Fibroblast of skin of left quadriceps (primary cell): ENCODE measurements around the gene GUCY1A2.
A peak's percentile ranks its signal among the peaks of the same experiment; 100 is the strongest.

ENCODE experiments used
- DNase-seq, 2 experiments: peaks; one replicate each; pipeline ENCODE4 v3.0.0-alpha.2; 2013; ENCODE audit warnings: low read depth in 2 of 2

GUCY1A2 gene

DNA sequence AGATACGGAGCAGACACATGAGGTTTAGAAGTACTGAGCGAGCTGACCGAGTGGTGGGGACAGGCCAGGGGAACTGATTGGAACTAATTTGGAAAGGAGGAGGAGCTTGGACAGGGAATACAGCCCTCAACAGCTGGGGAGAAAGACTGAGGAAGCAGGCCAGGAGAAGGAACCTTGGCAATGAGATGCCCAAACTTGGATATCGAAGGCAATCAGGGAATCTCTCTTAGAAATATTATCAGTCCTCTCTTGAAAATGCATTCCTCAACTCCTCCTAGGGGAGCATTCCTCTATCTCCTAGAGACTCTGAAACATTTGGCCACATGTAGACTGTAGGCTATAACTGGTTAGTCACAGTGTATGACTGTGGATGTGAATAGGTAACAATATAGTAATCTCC lies 284.6 kb downstream of the GUCY1A2 start:
- peak; percentile 33 to 40 for DNase-seq

DNA sequence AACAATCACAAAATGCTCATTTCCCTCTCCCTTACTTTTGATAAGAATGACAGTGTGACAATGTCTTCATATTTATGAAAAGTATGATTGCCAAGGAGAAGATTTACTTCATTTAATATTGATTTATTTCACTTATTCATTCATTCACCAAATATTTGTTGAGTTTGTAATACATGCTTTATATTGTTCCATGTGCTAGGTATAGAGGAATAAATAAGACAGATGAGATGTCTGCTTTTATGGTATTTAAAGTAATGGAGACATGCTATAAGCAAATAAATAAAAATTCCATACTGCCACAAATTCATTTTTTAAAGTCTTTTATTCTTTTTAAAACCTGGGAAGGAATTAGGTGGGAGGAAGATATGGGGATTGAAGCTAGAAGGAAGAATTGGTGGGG lies 289.4 kb downstream of the GUCY1A2 start:
- DNase-seq, result no peak

DNA sequence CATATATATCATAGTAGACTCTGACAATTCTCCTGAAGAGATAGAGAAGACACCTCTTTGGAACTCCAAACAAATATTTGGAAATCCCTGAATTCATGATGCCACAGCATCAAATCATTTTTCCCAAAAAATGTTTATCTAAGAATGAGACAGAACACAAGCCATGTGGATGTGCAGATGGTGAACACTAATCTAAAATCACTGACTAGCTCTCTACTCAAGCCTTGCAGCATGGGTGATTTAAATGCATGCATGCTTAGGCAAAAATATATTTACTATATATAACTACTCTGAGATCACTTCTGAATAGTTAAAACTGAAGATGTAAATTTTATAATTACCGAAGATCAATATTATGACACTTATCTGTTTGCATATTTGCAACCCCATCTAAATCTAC lies 289.9 kb downstream of the GUCY1A2 start:
- DNase-seq, result no peak

DNA sequence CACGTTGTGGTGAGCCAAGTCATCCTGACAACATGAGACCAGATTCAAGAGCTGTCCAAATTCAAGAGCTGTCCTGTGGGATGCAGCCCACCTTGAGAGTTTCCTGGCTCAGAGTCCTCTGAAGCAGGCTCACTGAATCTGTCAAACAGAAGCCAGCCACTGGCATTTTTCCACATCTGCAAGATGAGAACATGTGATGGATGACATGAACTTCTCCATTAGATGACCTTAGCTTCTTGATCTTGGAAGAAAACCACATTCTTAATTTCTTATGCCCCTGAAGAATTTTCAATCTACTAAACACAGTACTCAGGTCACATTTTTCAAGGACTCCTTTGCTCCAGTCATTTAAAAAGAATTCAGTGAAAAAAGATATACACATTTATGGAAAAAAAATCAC lies 291.0 kb downstream of the GUCY1A2 start:
- no peak for DNase-seq

DNA sequence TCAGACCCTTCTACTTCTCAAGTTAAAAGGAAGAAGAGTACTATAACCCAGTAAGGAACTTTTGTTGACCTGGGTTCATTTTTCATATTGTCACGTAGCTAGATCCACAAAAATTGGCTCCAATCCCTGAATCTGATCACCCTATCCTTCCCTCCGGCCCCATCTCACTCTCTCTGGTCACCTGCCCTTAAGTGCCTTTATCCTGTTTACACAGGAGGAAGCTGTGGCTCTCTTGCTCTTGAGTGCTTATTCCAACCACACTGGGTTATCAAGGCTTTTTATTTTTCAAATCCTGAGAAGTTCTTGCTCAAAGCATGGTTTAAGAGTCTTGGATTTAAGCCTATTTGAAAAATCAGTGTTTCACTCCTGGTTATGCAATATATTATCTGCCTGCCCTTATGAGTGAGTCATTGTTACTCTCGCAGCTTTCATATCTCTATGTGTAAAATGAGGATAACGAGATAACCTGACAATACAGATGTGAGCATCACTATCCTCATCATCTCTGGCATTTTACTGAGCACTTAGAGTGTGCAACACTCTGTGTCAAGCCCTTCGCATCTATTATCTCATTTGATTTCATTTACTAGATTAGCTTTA lies 293.9 kb downstream of the GUCY1A2 start:
- DNase-seq, result no peak

DNA sequence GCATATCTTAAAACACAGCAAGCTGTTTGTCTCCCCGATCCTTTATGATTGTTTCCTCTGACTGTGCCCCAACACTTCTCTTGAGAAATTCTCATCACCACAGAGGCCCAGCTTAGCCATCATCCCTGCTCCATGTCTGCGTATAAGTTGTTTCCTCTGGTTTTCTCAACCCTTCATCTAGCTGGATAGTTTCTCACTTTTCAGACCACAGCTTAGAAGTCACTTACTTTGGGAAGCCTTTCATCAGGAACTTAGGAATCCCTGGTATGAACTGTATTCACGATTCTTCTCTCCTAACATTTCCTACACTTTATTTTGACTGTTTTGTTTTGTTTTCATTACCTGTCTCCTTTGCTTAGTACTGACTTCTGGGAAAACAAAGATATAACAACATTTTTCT lies 295.2 kb downstream of the GUCY1A2 start:
- no peak for DNase-seq

DNA sequence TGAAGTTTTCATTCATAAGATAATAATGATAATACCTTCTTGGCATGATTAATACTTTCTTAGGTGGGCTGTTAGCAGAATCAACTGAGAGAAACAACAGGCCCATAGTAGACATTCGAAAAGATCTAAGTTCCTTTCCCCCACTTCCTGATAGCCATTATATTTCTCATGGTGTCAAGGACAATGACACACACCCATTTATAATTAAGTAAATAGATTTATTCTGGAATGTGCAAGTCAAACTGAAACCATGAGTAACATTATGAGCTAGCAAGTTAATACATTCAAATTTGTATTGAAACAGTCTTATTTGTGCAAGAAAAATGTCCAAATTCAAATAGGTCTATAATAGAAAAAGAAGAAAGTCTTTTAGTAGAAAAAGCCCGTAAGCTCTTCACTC lies 301.1 kb downstream of the GUCY1A2 start:
- no peak for DNase-seq

DNA sequence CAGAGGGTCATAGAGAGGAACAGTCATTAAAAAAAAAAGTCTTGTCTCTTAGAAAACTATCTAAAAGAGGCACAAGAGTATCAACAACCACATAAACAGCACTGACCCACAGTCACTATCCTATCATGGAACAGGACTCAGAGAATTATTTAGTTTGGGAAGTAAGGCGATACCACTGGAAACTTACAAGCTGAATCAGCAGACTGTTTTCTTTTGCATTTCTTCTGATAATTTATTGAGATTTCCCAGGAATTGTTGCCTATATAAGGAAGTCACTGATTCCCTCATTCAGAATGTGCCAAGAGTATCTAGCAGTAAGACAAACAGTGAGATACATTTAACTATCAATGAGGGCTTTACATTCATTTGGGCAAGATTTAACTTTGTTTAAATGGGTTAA lies 304.1 kb downstream of the GUCY1A2 start:
- peak; percentile 64 to 65 for DNase-seq

DNA sequence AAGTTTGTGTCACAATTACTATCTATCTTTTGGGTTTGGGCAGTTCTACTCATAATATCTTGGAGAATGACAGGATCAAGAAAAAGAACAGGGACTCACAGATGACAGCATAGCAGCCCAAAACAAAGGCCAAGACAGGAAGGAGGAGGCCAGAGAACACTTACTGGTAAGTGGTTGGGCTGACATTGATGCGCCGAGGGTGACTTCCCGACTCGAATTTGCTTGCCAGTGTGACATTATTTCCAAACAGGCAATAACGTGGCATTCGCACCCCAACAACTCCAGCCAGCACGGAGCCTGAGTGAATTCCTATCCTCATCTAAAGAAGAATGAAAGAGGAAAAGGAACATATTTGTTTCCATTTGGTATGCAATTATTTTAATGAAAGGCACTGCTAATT lies 309.9 kb downstream of the GUCY1A2 start:
- DNase-seq, result no peak

DNA sequence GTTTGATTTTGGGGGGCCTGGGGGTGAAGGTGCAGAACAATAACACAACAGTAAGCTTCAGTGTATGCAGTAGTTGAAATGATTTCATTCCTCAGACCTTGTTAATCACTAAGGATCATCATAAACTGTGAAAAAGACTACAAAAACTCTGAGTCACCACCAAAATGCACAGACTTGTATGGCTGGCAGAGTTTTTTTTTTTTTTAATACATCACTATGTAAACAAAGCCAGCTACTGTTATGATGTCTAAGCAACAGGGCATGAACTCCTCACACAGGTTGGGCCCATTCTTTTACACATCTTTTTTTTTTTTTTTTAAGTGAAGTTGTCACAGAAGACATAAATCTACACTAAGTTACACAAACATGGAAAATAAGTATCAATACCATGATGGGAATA lies 311.9 kb downstream of the GUCY1A2 start:
- DNase-seq, result peak; percentile 45 to 52

DNA sequence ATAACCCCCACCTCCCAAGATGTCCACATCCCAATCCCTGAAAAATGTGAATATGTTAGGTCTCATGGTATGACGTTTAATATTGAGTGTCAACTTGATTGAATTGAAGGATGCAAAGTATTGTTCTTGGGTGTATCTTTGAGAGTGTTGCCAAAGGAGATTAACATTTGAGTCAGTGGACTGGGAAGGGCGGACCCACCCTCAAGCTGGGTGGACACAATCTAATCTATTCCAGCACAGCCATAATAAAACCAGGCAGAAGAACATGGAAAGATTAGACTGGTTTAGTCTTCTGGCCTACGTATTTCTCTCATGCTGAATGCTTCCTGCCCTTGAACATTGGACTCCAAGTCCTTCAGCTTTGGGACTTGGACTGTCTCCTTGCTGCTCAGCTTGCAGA lies 315.5 kb downstream of the GUCY1A2 start:
- no peak for DNase-seq

DNA sequence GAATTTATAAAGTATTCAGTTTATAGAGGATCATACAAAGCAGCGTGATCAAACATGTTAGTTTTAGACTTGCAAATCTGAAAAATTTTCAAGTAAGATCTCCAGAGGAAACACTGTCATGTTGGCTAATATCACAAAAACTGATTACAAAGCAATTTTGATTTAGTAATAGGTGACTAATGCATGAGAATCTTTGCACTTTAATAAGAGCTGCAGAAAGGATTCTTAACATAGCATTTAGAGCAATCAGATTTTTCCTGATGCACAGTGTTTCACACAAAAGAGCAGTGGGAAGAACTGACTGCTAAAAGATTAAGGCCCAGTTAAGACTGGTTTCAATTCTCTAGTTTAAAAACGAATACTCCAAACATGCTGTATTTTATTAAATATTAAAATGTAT lies 321.2 kb downstream of the GUCY1A2 start:
- DNase-seq, result peak; percentile 61 to 71

DNA sequence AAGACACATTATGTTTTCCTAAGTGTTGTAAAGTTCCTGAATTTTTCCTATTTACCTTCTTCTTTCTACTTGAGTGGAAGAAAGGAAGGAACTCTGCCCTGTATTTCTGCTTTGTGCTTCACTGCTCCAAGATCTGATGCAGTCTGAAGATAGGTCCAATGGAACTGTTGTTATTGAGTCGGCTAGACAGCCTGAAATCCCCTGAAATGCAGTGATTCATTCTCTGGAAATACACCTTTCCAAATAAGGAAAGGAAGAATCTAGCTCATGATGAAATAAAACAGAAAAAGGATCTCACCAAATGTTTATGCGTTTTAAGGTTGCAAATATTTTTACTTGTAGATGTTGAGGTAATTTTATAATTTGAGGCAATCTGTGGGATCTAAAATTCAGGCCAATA lies 322.8 kb downstream of the GUCY1A2 start:
- peak; percentile 64 to 68 for DNase-seq

DNA sequence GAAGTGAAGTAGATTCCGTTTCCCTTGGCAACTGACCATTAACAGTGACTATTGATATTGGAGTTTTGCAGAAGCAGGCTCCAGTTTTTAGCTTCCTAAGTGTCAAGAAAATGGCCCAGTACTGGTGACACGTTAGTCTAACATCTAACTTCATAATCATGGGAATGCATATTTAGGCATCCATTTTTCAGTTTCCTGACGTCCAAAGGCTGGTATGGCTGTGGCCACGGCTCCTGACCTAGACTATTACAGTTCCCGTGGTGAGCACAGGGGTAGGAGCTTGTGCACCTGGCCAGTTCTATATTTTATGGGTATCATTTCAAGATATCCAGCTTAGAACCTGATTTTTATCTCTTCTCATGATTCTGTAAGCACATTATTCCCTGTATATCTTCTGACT lies 323.8 kb downstream of the GUCY1A2 start:
- no peak for DNase-seq

DNA sequence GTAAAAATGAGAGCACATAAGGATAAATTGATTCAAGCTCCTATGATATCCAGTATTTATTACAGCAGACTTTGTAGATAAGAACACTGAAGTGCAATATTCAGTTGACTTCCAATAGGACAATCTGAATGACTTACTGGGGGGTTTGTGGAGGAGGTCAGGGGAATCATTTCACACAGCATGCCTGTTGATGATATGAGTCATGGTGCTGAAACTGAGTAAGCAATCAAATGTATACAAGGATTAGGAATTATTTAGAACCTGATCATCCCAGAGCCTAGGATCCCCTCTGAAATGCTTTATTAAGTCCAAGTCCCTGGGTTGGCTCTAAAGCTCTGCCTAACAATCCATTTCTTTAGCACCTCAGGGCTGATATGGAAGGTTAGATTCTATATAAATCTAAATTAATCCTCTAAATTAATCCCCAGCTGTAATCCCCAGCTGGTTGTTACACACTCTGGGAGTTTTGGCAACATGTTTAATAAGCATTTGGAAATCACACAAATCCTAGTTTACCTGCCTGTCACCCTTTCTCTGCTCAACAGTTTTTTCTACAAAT lies 326.4 kb downstream of the GUCY1A2 start:
- DNase-seq, result peak in 1 of 2 experiments; percentile 20

DNA sequence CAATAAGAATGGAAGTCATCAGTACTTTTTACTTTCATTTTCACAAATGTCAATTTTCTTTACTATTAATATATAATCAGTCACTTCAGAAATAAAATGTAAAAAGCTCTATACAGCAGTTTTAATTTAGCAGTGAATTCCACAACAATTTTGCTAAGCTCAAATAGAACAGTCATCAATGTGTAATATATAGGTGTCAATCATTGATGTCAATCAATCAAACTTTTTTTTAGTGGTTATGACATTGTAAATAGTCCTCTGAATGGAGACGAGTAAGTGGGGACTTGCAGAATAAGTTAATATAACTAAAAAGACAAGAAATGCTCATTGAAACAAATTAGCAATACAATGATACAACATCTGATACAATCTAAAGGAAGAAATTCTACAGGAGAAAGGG lies 327.4 kb downstream of the GUCY1A2 start:
- no peak for DNase-seq

DNA sequence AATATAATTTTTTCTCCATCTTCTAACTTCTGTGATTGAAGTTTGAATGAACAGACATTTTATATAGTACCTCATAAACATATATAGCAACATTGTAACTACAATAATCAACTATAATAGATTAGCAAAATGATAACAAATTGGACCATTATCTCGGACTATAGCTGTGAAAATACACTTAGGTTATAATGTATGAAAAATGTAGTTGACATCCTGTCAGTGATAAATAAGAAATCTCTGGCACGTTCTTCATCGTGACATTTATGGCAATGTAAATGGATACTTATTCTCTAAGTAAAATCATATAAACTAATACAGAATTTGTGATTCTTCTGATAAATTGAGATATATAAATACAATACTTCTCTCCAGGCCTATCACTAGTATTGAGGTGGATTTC lies 333.3 kb downstream of the GUCY1A2 start:
- no peak for DNase-seq

DNA sequence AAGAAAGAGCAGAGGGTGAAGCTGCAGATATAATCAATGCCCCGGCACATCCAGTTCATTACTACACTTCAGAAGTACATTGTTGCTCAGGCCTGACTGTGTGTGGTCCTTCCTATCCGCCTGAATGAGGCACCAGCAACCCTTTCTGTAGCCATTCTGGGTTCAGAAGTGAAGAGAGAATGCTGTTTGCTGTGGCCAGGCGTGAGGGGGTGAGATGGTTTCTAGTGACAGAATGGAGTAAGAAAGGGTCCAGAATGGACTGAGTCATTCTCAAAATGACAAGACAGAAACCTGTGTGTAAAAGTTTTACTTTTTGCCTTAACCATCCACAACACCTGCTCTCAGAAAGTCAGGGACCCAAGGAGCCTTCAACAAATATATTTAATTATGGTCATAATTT lies 334.8 kb downstream of the GUCY1A2 start:
- no peak for DNase-seq

DNA sequence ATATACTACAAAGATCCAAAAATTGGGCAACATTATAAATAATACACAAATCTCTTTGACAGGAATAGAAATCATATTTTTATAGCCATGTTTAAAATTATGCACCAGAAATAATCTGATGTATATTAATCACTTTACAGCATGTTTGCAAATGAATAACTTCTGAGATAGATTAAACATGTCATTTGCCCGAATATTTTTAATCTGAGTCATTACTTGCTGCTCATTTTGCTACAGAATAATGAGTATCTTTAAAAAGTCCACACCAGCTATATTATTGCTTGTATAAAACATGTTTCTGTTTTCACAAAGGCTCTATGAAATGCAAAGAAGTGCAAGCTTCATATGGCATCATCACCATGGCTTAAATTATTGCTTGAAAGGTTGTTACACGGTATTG lies 336.8 kb downstream of the GUCY1A2 start:
- no peak for DNase-seq

DNA sequence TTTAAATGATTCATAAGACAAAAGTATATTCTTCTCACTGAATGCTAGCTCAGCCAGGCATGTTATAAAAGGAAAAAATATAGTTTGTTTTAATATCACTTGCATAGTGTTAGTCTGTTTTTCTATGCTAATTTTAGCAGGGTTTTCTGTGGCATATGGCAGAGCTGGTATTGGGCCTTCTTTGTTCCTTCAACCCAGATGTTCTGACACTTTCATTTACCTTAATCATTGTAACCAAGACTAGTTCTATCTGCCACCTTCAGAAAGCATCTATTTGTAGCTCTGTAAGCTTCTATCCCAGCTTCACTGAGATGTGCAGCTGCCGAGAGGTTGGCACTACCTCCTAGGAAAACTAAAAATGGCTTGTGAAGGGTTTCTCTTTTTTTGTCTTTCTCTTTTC lies 338.7 kb downstream of the GUCY1A2 start:
- no peak for DNase-seq

DNA sequence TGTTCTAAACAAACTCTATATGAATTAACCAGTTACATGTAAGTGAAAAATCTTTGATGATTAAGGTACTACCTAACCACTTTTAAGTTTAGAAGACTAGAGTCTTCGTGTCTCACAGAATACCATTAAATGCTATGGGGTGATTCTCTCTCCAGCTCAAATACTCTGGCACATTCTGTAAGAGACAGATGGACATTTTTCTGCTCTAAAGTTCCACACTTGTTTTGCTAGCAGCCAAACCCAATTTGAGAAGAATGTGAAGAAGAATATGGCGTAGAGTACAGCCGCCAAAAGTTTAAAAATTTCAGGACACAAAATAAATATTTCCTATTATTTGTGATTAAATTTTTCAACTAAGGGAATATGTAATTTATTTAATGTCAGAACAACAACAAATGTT lies 339.1 kb downstream of the GUCY1A2 start:
- no peak for DNase-seq

DNA sequence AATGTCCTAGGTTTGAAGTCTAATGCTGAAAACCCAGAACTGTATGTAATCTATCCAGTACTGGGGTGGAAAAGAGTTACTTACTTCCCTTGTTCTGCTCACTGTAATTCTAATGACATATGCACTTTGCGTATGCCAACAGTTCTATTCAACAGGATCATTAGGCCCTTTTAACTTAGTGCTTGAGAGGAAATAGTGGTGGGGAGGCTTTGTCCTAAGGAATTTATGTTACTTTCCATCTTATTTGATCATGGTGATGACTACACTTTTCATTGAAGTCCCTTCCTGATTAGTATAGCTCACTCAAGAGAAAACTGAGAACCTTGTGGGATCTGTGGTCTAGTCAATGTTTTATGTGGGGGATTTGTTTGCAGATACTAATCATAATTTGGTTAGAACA lies 348.2 kb downstream of the GUCY1A2 start:
- DNase-seq, result no peak

DNA sequence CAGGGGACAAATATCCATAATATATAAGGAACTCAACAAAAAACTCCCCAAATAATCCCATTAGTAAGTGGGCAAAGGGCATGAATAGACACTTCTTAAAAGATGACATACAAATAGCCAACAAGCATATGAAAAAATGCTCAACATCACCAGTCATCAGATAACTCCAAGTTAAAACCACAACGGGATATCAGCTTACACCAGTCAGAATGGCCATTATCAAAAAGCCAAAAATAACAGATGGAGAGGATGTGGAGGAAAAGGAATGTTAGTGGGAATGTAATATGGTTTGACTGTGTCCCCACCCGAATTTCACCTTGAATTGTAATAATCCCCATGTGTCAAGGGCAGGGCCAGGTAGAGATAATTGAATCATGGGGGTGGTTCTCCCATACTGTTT lies 350.1 kb downstream of the GUCY1A2 start:
- DNase-seq, result peak; percentile 25 to 36

DNA sequence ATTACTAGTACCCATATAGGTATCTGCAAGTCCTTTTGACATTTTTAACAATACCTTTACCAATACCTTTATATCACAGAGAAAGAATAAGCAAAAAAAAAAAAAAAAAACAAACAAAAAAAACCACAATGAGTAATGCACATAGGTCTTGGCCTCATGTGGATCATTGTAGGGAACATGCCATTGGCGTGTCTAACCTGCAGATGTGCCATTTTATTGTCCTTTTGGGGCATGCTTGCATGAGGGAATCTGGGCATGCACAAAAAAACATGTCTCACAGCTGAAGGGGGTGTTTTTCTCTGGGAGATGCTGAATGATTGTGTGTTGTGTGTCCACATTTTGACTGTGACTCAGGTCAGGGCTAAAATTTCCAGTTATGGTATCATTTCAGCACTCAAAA lies 361.6 kb downstream of the GUCY1A2 start:
- no peak for DNase-seq
